Ureter (tissue), 1 donor: ENCODE data around the gene DSG4. TPM values are rescaled to one million over a fixed set of nuclear protein-coding genes. Genes with fewer than 3 reads are reported as not detected.

Experiments
- DNase-seq: peaks from one replicate; pipeline ENCODE4 v3.0.0-alpha.2; 2020; ENCODE audit warnings: low spot score
- total RNA-seq: library from RNA; stranded (reverse); gene quantifications from one replicate; pipeline ENCODE4 v1.2.4, GENCODE V29; 2023
- donor health status: DM: yes; HTN: yes; CAD: no.

The DSG4 gene
- total RNA-seq, 1 donor from 2014 or later, result not detected

DNA sequence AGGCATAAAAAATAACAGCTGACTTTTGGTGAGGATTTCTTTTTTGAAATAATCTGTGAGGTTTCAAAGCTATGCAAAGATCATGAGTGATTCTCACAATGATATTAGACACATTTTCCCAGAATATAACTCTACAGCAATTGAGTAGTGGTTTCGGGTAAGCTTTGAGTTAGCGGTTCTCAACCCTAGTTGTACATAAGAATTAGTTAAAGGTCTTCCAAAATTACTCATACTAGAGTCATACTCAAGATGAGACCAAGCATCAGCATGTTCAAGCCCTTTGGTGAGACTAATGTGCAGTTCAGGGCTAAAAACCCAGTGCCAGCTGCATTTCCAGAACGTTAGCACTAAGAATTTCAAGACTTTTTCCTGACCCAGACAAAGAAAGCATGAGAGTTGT lies 31.1 kb downstream of the DSG4 start:
- DNase-seq, result no peak

DNA sequence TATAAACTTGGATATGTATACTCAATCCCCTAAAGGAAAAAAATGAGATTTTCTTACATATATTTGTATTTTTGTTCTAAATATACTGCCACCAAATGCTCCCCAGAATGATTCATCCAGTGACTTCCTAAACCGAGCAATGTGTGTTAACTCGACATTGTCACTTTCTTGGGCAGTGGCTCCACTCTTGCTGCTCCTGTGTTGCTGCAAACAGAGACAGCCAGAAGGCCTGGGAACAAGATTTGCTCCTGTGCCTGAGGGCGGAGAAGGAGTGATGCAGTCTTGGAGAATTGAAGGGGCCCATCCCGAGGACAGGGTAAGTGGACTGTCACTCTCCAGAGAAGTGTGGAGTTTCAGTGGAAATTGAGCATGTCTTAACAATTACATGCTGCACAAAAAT lies 32.7 kb downstream of the DSG4 start:
- DNase-seq, result no peak

DNA sequence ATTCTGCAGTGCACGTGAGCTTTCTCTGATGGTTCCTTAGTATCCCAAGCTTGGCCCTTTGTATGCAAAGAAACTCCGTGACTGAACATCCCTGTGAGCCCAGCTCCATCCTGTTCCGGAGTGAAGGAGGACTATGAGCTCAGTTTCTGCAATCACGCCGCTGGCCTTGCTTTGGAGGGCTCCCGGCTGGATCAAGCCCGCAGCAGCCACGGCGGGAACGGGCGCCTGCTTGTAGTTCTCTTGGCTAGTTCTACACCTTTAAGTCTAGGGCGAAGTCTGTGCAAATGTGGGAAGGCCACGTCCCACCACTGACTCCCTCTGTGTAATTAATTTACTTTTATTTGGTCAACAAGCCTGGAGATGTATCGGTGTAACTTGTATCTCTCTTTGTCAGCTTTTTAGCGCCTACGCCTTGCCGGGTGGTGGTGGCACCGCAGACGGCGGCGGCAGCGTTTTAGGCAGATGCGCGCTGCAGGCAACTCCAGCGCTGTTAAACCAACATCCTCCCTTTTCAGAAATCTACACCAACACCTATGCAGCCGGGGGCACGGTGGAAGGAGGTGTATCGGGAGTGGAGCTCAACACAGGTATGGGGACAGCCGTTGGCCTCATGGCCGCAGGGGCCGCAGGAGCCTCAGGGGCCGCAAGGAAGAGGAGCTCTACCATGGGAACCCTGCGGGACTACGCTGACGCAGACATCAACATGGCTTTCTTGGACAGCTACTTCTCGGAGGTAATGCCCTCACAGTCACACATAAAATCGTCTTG lies 34.3 kb downstream of the DSG4 start:
- no peak for DNase-seq

DNA sequence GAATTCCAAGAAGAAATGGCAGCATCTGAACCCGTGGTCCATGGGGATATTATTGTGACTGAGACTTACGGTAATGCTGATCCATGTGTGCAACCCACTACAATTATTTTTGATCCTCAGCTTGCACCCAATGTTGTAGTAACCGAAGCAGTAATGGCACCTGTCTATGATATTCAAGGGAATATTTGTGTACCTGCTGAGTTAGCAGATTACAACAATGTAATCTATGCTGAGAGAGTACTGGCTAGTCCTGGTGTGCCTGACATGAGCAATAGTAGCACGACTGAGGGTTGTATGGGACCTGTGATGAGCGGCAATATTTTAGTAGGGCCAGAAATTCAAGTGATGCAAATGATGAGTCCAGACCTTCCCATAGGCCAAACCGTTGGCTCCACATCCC lies 36.6 kb downstream of the DSG4 start:
- no peak for DNase-seq

DNA sequence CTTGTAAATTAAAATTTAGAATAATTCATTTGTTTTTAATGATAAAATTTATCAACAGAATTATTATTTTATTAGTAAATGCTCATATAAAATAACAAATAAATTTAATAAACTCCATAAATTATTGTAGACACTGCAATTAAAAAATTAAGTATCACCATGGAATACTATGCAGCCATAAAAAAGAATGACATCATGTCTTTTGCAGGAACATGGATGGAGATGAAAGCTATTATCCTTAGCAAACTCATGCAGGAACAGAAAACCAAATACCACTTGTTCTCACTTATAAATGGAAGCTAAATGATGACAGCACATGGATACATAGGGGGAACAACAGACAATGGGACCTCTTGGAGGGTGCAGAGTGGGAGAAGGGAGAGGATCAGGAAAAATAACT lies 41.3 kb downstream of the DSG4 start:
- no peak for DNase-seq

DNA sequence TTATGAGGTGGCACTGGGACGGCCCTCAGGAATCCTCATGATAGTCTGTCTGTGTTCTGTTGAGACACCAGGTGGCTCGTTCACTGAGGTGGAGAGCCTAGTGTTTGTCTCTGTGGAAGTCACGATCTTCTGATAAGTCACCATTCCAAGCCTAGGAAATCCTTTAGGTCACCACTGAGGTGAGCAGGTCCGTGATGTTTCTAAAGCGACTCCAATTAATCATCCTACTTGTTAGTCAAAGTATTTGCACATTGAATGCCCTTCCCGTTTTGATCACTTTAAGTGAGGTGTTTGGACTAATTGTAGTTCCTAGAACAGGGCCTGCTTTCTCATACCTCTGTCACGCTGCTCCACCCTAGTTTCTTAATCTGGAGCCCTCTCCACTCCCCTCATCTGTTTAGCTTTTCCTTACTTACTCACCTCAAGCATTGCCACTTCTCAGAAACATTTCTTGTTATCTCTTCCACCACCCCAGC lies 42.9 kb downstream of the DSG4 start:
- DNase-seq, result no peak

DNA sequence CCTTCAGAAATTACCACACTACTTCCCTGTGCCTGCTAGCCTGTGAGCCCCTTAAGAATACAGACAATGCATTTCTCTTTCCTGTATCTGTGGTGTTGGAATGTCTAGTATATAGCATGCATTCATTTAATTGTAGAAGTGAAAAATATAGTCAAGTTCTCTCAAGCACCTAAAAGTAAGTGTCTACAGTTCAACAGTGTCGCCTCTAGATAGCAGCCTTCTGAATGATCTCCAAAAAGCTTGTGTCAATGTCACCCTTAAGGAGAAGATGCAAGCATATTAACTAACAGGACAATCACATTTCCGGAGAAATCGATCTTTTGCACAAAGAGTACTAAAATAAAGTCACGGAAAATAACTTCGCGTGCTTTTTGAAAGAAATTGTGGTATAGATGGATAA lies 43.5 kb downstream of the DSG4 start:
- DNase-seq, result no peak

DNA sequence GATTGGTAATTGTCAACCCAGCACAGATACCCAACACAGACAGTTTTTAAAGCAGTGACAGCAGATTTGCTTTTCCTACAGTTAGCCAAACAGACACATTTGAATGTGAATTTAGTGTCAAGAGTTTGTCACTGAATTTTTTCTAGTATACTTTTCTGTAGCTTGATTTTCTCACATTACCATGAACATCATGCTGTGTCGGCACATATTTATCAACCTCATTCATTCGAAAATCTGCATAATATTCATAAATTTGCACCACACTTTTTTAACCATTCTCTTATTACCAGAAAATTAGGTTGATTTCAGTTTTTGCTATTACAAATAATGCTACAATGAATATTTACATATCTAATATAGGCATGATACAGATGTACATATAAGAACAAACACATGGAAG lies 43.9 kb downstream of the DSG4 start:
- no peak for DNase-seq

DNA sequence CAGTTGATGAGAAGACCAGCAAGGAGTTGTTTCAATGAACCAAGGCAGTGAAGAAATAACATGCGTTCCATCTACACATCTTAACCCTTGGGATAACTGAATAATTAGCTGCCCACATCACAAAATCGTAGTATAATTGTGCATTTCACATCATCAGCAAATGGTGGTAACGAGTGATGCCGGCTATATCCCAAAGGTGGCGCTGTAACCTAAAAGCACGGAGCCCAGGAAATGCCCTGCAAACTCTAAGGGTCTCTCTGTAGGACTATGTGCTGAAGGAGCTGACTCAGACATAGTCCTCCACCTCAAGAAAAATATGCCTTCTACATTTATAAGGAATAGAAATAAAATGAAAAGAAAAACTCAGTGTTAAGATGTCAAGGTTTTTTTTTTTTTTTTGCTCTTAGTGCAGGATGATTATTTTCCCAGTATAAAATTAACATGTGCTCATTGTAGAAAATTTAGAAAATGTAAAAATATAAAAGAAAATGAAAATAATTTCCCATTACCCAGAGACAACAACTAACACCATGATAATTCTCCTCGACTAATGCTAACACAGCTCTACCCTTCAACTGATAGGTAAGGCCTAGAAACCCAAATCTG lies 47.9 kb downstream of the DSG4 start:
- DNase-seq, result no peak

DNA sequence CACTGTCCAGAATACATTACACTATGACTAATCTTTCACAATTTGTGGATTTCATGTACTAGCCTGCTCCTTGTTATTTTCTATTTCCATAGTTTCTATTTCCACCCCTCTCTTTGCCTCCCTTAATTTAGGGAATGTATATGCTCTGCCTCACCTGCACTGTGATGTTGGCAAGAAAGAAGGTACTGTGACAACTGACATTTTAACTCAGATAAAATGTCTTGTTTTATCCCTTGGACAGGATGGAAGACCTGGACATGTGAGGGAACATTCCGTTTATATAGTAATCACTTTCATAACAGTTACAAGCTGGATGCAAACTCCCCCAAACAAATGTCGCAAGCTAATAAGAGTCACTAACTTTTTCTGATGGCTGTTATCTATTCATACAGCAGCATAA lies 49.4 kb downstream of the DSG4 start:
- no peak for DNase-seq

DNA sequence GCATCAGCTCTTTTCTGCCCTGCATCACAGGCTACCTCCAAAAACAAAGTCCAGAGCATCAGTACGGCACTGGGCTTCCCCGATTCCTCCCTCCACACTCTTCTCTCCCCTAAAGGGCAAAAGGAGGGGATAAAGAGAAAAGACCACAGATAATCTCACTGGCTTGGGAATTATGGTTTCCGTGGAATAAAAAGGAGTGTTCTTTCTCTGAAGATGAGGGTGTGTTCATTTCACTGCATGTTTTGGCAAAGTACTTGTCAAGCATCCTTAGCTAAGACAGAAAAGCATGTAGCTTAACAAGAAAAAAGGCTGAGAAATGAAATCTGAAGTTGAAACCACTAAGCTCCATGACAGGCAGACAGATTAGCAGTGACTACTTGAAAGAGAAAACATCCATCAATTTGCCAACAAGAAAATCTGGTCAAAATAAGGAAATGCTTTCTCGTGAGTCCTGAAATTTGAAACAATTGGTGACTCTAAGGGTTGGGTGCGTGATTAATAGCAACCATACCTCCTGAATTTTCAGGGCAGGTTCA lies 50.4 kb downstream of the DSG4 start:
- no peak for DNase-seq

DNA sequence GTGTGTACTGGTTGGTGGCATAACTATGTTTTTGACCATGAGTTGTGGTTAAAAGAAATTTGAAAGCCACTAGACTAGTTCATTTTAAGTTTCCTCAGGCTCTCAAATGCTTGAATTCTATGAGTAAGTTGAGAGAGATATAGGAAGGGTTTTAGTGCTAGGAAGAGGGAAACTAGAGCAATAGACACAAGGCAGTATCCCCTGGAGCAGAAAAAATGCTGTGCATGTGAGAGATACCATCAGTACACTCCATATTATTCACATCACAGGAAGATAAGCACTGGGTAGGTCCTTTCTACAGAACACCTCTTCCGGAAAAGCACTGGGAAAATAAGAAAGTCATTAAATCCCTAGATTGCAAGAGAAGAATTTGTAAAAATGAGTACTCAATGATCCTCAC lies 51.6 kb downstream of the DSG4 start:
- DNase-seq, result no peak

DNA sequence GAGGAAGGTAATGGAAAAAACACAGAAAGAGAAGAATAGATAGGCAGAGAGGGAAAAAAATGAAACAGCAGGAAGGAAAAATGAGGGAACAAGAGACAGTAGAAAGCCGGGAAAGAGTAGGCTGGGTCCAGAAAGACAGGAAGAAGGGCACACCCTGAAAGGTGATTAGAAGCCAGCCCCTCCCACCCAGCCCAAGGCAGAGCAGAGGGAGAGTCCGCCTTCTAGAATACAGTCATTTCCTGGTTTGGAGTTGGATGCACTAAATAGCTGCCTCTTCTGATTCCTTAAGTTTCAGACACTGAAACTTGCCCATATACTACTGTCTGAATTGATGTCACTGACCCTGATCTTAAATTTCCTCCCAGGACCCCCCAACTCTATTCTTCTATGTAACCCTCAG lies 53.0 kb downstream of the DSG4 start:
- no peak for DNase-seq

DNA sequence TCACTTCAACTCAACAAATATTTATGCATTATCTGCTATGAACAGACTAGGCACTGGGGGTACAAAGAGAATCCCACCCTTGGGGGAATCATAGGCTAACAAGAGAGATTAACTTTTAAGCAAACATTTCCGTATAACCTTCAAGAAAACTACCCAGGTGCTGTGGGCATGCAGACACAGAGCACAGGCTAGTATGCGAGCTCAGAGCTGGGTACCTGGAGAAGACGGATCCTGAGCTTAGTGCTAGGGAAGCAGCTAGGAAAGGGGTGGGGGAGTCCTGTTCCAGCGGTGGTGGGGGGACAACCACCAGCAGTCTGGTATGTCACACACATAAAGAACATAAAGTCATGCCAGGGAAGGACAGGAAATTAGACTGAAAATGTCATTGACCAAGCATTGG lies 53.5 kb downstream of the DSG4 start:
- no peak for DNase-seq

DNA sequence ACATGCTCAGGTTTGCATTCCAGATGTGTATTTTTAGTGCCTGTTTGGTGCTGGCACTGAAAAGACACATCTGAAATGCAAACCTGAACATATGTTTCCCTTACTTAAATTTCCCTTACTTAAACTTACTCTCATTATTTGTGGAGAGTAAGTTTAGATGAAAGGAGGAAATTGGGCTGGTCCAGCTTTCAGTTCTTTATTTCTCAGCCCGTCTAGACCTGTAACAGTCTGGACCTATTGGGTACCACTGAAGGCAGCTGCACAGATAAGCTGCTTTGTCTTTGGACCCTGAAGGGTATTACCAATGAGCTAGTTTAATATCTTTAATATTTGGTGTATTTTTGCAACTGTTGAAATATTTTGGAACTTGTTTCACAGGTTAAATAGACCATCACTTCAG lies 54.0 kb downstream of the DSG4 start:
- no peak for DNase-seq

DNA sequence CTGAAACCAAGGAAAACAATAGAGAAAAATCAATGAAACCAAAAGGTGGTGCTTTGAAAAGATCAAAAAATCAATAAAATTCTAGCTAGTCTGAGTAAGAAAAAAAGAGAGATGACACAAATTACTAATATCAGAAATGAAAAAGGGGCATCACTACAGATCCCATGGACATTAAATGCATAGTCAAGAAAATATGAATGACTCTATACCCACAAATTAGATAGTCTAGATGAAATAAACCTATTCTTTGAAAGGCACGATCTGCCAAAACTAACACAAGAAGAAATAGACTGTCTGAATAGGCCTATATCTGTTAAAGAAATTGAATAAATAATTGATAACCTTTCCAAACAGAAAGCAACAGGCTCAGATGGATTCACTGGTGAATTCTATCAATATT lies 55.7 kb downstream of the DSG4 start:
- DNase-seq, result no peak

DNA sequence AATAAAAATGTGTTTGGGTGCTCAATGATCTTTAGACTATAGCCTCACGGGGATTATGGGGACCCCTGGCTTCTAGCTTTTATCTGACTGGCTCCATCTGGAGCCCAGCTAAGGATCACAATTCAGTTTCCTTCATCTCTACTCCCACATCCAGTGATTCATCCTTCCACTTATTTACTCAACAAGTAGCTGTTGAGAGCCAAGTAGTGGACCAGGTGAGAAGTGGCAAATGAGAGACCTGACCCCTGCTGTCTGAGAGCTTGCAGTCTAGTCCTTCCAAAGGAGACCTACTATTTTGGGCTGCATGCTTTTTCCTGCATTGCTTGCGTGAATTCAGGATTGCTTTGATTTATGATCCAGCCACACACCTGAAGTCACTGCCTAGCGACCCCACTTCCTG lies 60.2 kb downstream of the DSG4 start:
- no peak for DNase-seq

DNA sequence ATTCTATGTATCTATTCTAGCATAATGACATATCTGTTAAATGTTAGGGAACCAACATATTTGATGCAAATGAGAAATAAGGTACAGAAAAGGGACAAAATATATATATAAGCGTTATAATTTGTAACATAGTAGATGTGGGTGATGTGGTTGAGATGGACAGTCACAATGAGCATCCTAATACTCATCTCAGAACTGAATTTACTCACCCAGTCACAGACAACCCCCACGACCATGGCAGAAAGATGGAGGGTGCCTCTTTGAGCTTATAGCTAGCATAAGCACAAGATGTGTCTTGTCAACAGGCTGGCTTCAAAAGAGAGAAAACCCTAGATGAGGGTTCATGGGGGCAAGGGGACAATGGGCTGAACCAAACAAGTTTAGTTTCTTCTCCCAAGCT lies 61.8 kb downstream of the DSG4 start:
- DNase-seq, result no peak

DNA sequence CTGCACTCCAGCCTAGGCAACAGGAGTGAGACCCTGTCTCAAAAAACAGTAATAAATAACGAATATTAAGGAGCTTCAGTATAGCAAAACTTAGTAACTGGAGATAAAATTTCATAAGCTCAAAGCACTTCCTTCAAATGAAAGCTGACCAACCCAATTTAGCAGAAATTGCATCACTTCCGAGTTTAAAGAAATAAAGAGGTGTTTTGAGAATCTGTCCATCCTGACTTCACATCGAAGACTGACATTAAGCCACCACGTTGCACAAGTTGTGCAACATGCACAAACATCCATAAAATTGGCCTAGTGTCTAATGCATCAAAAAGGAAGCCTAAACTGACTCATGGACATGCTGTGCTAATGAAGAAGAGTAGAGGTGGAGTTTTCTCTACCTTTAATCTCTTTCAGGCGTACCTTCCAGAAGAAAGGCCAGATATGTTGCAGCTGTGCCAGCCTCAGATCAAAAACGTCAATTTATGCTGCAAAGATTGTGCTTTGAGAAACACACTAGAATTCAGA lies 63.3 kb downstream of the DSG4 start:
- DNase-seq, result no peak

DNA sequence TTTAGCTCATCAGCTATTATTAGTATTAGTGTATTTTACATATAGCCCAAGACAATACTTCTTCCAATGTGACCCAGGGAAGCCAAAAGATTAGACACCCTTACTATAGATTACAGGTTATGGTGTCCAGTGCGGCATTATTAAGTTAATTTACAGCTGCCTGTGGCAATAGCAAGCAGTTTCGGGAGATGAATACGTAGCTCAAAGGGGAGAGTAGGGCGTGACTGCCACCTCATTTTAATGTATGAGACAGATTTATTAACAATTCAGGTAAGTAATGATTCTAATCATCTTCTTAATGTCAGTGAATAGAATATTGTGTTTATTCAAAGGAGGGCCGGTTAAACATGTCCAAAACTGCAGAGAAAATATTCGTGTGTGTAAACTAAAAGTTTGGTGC lies 64.2 kb downstream of the DSG4 start:
- DNase-seq, result no peak

DNA sequence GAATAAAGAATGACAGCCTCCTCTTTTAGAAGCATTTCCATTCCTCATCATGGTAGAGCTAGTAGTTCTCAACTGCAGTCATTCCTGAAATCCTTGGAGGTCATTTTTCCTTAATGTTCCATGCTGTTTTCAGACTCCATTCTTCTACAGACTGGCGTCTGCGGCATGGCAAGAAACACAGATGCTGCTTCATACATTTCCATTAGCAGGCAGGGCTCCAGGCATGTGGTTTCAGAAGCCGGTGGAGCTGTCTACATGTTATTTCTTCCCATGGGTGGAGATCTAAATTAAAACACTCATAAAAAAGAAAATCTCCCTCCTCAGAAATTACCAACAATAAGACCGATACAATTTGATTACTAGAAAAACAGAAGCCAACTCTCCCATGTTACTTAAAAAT lies 64.9 kb downstream of the DSG4 start:
- no peak for DNase-seq

DNA sequence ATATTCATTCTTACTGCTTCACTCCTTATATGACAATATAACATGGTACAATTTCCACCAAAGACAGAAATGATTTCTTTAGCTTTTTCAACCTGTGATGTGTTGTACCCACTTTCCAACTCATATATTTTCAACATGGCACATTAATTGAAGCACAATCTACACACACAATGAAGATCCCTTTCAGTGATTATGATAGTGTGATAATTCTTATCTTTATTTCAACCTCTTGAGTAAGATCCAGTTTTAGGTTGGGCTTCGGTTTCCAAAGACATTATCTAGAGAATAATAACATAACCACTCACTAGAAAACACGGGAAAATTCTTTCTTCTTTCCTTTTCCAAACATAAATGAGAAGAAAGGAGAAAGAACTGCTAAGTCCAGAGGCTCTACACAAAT lies 67.6 kb downstream of the DSG4 start:
- DNase-seq, result no peak

DNA sequence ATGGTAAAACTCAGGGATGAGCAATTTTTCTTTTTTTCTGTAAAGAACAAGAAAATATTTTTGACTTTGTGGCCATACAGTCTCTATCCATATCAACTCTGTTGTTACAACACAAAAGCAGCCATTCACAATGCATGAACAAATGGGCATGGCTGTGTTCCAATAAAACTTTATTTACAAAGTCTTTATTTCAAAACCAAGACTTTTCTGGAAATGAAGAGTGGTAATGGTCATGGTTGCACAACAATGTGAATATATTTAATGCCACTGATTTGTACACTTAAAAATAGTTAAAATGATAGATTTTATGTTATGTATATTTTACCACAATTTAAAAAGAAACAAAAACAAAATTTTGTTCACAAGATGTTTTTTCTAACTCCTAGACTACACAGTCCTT lies 69.3 kb downstream of the DSG4 start:
- no peak for DNase-seq
